Left ventricle myocardium inferior (tissue), 1 donor: Measurements from ENCODE around the gene SREBF2. TPM values are rescaled to one million over a fixed set of nuclear protein-coding genes. Genes with fewer than 3 reads are reported as not detected.

Source experiments
- DNase-seq: peaks from one replicate; pipeline ENCODE4 v3.0.0-alpha.2; 2020
- H3K27ac ChIP-seq: fragments of 200-600 bp; replicated peaks from 2 replicates; pipeline ENCODE4 v1.8.0; 2021
- H3K27me3 ChIP-seq: fragments of 200-600 bp; 2 replicates; pipeline ENCODE4 v1.8.0; 2021; ENCODE audit warnings: low read depth
- H3K36me3 ChIP-seq: fragments of 200-600 bp; 2 replicates; pipeline ENCODE4 v1.8.0; 2021
- H3K4me1 ChIP-seq: fragments of 200-600 bp; 2 replicates; pipeline ENCODE4 v1.8.0; 2021
- H3K4me3 ChIP-seq: fragments of 200-600 bp; 2 replicates; pipeline ENCODE4 v1.8.0; 2021; ENCODE audit warnings: mild to moderate bottlenecking, moderate library complexity
- H3K9me3 ChIP-seq: fragments of 200-600 bp; replicated peaks from 2 replicates; pipeline ENCODE4 v1.8.0; 2021
- CTCF ChIP-seq: fragments of 200-600 bp; IDR thresholded peaks from 2 replicates; pipeline ENCODE4 v1.8.0; 2021; ENCODE audit warnings: antibody characterized with exemption, mild to moderate bottlenecking, borderline replicate concordance
- intact Hi-C: fragments of 100-400 bp; cut with micrococcal nuclease; formaldehyde crosslinking; loops from one replicate; pipeline ENCODE4 v1.11.0; 2022
- total RNA-seq: library from RNA; stranded (reverse); fragmentation: NEBNext Ultra II Directional; extraction: Animal tissue kit (Norgen Biotek cat#: 25700); gene quantifications from one replicate; pipeline ENCODE4 v1.2.1, GENCODE V29; 2021
- donor health status: DM: no; HTN: yes; CAD: no; lungs with severe emphysema.

The SREBF2 gene
- total RNA-seq, 1 donor from 2014 or later: 74.5 TPM

DNA sequence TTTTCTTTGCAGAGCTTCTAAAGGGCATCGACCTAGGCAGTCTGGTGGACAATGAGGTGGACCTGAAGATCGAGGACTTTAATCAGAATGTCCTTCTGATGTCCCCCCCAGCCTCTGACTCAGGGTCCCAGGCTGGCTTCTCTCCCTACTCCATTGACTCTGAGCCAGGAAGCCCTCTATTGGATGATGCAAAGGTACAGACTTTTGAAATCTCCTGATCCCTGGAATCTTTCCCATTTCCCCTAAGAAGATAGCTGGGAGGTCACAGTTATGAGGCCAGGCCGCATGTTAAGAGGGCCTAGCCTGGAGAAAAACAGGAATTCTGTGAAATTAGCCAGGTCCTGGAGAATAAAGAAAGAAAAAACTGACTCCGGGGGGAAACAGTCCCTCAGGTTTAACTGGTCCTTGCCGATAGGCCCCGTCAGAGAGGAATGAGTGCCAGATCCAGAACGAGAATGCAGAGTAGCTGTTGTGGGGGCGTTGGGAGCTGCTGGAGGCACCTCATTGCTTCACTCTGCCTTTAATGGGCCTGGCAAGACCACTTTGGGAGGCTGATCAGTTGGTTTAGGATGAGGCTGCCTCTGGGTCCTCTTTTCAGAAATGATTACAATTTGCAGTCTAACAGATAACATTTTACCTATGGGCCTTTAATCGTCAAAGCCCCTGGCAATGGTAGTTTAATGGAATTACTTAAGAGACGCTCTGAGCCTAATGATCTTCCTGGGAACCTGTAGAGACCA lies 42.8 kb downstream of the SREBF2 start:
- no peak for TF ChIP-seq CTCF
- intact Hi-C loops: loop anchor here (5.0 kb wide), 1 partner anchor 33 kb away; no protein-coding TSS in a partner anchor
- Histone ChIP-seq H3K9me3 (no peaks in the 10 kb centered on the region), H3K27me3 (no peaks in the 10 kb centered on the region), H3K4me3 (no peak overlapping the region), H3K4me1 (peaks cover 21% of the 10 kb centered on the region), H3K36me3 (peaks cover 97% of the 10 kb centered on the region), H3K27ac (no peak overlapping the region)
- no peak for DNase-seq

DNA sequence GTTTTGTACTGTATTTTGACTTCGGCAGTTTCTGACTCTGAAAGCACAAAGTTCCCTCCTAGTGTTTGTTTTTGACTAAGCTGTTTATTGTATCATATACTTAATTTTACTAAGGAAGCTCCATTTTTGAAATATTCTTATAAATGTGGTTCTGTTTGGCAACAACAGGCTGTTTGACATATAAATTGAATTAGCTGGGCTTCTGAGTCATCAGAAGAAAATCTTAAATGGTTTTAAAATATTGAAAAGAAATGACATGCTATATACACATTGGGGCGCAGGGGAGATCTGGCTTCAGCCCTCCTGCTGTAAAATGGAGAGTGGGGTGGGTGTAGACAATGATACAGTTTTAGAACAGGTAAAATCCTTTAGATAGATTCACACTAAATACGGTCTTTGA lies 43.4 kb downstream of the SREBF2 start:
- no peak overlapping the region for H3K27ac ChIP-seq
- no peaks in the 10 kb centered on the region for H3K9me3 ChIP-seq
- no peak for TF ChIP-seq CTCF
- H3K4me1 ChIP-seq: peaks cover 18% of the 10 kb centered on the region
- no peak overlapping the region for H3K4me3 ChIP-seq
- H3K36me3 ChIP-seq: peaks cover 97% of the 10 kb centered on the region
- DNase-seq: no peak
- intact Hi-C loops: loop anchor here (5.0 kb wide), 1 partner anchor 34 kb away; no protein-coding TSS in a partner anchor
- no peaks in the 10 kb centered on the region for H3K27me3 ChIP-seq

DNA sequence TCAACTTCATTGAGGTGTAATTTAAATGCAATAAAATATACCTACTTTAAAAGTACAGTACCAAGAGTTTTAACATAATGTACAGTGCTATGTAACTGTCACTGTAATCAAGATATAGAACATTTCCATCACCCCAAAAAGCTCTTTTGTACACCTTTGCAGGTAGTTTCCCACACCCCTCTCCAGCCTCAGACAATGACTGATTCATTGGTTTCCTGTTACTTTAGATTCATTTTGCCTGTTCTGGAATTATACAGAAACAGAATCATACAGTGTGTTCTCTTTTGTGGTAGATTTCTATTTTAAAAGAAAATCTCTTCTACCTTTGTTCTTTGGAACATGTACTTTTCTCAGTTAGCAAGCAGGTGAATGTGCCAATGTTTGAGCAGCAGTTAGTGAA lies 43.8 kb downstream of the SREBF2 start:
- no peaks in the 10 kb centered on the region for H3K9me3 ChIP-seq
- no peak overlapping the region for H3K27ac ChIP-seq
- H3K4me3 ChIP-seq: no peak overlapping the region
- peaks cover 97% of the 10 kb centered on the region for H3K36me3 ChIP-seq
- no peaks in the 10 kb centered on the region for H3K27me3 ChIP-seq
- intact Hi-C loops: loop anchor here (5.0 kb wide), 1 partner anchor 34 kb away; no protein-coding TSS in a partner anchor
- no peak for DNase-seq
- TF ChIP-seq CTCF: no peak
- H3K4me1 ChIP-seq: peaks cover 18% of the 10 kb centered on the region

- peaks cover 98% of the 10 kb centered on the region for H3K36me3 ChIP-seq
- TF ChIP-seq CTCF: no peak
- H3K9me3 ChIP-seq: no peaks in the 10 kb centered on the region
- H3K4me1 ChIP-seq: peaks cover 29% of the 10 kb centered on the region
- intact Hi-C loops: no loop called here
- no peak overlapping the region for H3K27ac ChIP-seq
- H3K27me3 ChIP-seq: no peaks in the 10 kb centered on the region
- H3K4me3 ChIP-seq: no peak overlapping the region
- DNase-seq: no peak
These were observed 47.7 kb downstream of the SREBF2 start for GRCh38 chr22:41880653-41881052.

DNA sequence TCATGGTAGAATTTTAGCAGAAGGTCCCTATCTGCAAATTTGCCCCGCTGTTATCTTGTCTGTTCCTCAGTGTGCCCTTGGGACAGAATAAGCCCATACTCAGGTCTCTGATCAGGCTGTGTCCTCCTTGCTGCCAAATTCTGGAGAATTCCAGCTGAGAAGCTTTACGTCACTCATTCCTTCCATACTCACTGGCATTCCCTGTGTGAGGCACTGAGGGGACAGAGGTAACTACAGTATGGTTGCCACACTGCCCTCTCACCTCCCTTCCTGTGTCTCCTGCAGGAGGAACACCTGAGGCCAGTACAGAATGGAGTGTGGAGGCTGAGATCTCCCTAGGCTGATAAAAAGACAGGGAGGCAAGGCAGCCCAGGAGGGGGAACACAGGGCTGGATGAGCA lies 50.5 kb downstream of the SREBF2 start:
- no peak overlapping the region for H3K4me3 ChIP-seq
- no peaks in the 10 kb centered on the region for H3K27me3 ChIP-seq
- no peak for TF ChIP-seq CTCF
- H3K36me3 ChIP-seq: peaks cover 98% of the 10 kb centered on the region
- peaks cover 29% of the 10 kb centered on the region for H3K4me1 ChIP-seq
- no peaks in the 10 kb centered on the region for H3K9me3 ChIP-seq
- no peak for DNase-seq
- H3K27ac ChIP-seq: peak overlapping the region; percentile 61
- intact Hi-C loops: no loop called here
